ENCODE data around the gene BCAS1.

GRCh38 chr20:54017846-54018245, 52.5 kb downstream of the BCAS1 start:
- TF ChIP-seq CTCF (IDR thresholded peaks at IDR 0.05 in 2 of 3, conservative IDR thresholded peaks at IDR 0.05 in 1 of 3; ENCODE audit: borderline replicate concordance in 1 of 3, insufficient read depth in 1 of 3, low read depth in 2 of 3, low read length in 2 of 3) (no peak), RAD21 (IDR thresholded peaks at IDR 0.05; ENCODE audit: low read depth) (no peak), MAX (IDR thresholded peaks at IDR 0.05) (no peak), EZH2phosphoT487 (IDR thresholded peaks at IDR 0.05; ENCODE audit: borderline replicate concordance) (no peak), POLR2AphosphoS5 (IDR thresholded peaks at IDR 0.05; ENCODE audit: low read depth, low read length) (no peak), POLR2A (IDR thresholded peaks at IDR 0.05; ENCODE audit: borderline replicate concordance, extremely low read depth, insufficient read depth, insufficient read length) (no peak), ELF1 (IDR thresholded peaks at IDR 0.05; ENCODE audit: borderline replicate concordance, low read depth) (no peak), EZH2 (IDR thresholded peaks at IDR 0.05) (no peak), CBX3 (IDR thresholded peaks at IDR 0.05; ENCODE audit: low read depth) (no peak), EGR1 (IDR thresholded peaks at IDR 0.05; ENCODE audit: low read depth) (no peak), TCF7L2 (IDR thresholded peaks at IDR 0.05; ENCODE audit: borderline replicate concordance, extremely low read depth, insufficient read depth, insufficient read length) (no peak), SP1 (IDR thresholded peaks at IDR 0.05; ENCODE audit: low read depth) (no peak)
